Kidney capillary endothelial cell (primary cell): ENCODE results near the gene SRRM3.
A peak's percentile ranks its signal among the peaks of the same experiment; 100 is the strongest.
"Not testable (repeated sequence)": the region's sequence is repeated elsewhere in the genome, so short reads cannot be mapped to it uniquely, and the experiment has no call there.

Experiments used
- DNase-seq: peaks from one replicate; pipeline ENCODE4 v3.0.0-alpha.2; 2018; ENCODE audit warnings: low spot score

SRRM3 gene

GRCh38 chr7:76315364-76315763 lies 113.7 kb downstream of the SRRM3 start:
- DNase-seq: no peak

- DNase-seq: no peak
Measured at GRCh38 chr7:76316984-76317781, 115.5 kb downstream of the SRRM3 start.

GRCh38 chr7:76317782-76318487 lies 116.2 kb downstream of the SRRM3 start:
- DNase-seq: peak; percentile 94

- DNase-seq: no peak
Measured at GRCh38 chr7:76318488-76319353, 117.0 kb downstream of the SRRM3 start.

GRCh38 chr7:76325092-76325491 lies 123.4 kb downstream of the SRRM3 start:
- no peak for DNase-seq

GRCh38 chr7:76325811-76326210 lies 124.1 kb downstream of the SRRM3 start:
- DNase-seq: no peak

GRCh38 chr7:76326646-76327233 lies 125.0 kb downstream of the SRRM3 start:
- no peak for DNase-seq

- DNase-seq: peak; percentile 38
Measured at GRCh38 chr7:76327610-76328009, 125.9 kb downstream of the SRRM3 start.

GRCh38 chr7:76328389-76328788 lies 126.7 kb downstream of the SRRM3 start:
- no peak for DNase-seq

- DNase-seq: no peak
Measured at GRCh38 chr7:76329479-76329878, 127.8 kb downstream of the SRRM3 start.

GRCh38 chr7:76330261-76330660 lies 128.6 kb downstream of the SRRM3 start:
- no peak for DNase-seq

- DNase-seq: no peak
Measured at GRCh38 chr7:76330673-76331072, 129.0 kb downstream of the SRRM3 start.

- no peak for DNase-seq
Measured at GRCh38 chr7:76332078-76332477, 130.4 kb downstream of the SRRM3 start.

GRCh38 chr7:76333511-76334101 lies 131.9 kb downstream of the SRRM3 start:
- no peak for DNase-seq

- DNase-seq: no peak
Measured at GRCh38 chr7:76334320-76334967, 132.7 kb downstream of the SRRM3 start.

GRCh38 chr7:76335417-76335816 lies 133.7 kb downstream of the SRRM3 start:
- DNase-seq: not testable (repeated sequence)

- no peak for DNase-seq
Measured at GRCh38 chr7:76336094-76336493, 134.4 kb downstream of the SRRM3 start.
